IMR-90 (cell line): Measurements from ENCODE around the gene USP28. TPM values are rescaled to one million over a fixed set of nuclear protein-coding genes. Genes with fewer than 3 reads are reported as not detected.

Experiments
- ATAC-seq: fragments of 200-7000 bp; cut with Tn5 transposase; 2 replicates; pipeline ENCODE4 v1.9.1; 2020; ENCODE audit warnings: low read depth, mild to moderate bottlenecking, moderate library complexity
- BruUV-seq: library from RNA; stranded (reverse); fragments of 400-500 nt; replicated peaks from 2 replicates; lab custom pipeline; 2021; lab: Mats Ljungman, UMichigan
- CTCF ChIA-PET: fragments of 300-600 bp; formaldehyde crosslinking; extraction: SDS; loops from one replicate; lab custom pipeline; 2021; ENCODE audit warnings: antibody characterized with exemption; lab: Yijun Ruan, JAX
- POLR2A ChIA-PET: fragments of 300-600 bp; sonication (Branson Sonifier 250); formaldehyde crosslinking; loops from one replicate; lab custom pipeline; 2022; ENCODE audit warnings: antibody characterized with exemption; ENCODE audit not compliant: unreplicated experiment; lab: Charles Lee
- DNase-seq: peaks from one replicate; pipeline ENCODE4 v3.0.0; 2013
- H2AFZ ChIP-seq: replicated peaks from 2 replicates; pipeline ENCODE3; 2013; ENCODE audit warnings: low read length, mild to moderate bottlenecking; ENCODE audit not compliant: poor library complexity
- H2AK5ac ChIP-seq: 2 replicates; pipeline ENCODE4 v1.6.1; 2013; ENCODE audit warnings: low read depth, low read length, inconsistent platforms
- H2AK9ac ChIP-seq: replicated peaks from 2 replicates; pipeline ENCODE3; 2013; ENCODE audit warnings: mild to moderate bottlenecking, low read depth, low read length, moderate library complexity; ENCODE audit not compliant: poor library complexity
- H2BK120ac ChIP-seq: 2 replicates; pipeline ENCODE4 v1.6.1; 2013; ENCODE audit warnings: low read depth, low read length, inconsistent platforms
- H2BK15ac ChIP-seq: 3 replicates; pipeline ENCODE4 v1.6.1; 2013; ENCODE audit warnings: low read depth, low read length, inconsistent platforms
- H2BK20ac ChIP-seq: 2 replicates; pipeline ENCODE4 v1.6.1; 2013; ENCODE audit warnings: low read depth, mild to moderate bottlenecking, inconsistent platforms, low read length, moderate library complexity
- H2BK5ac ChIP-seq: 2 replicates; pipeline ENCODE4 v1.6.1; 2013; ENCODE audit warnings: mild to moderate bottlenecking, low read depth, low read length, inconsistent platforms; ENCODE audit not compliant: poor library complexity, severe bottlenecking
- H3K14ac ChIP-seq: replicated peaks from 2 replicates; pipeline ENCODE4 v1.6.1; 2013; ENCODE audit warnings: low read depth, low read length, inconsistent platforms
- H3K18ac ChIP-seq: 2 replicates; pipeline ENCODE4 v1.6.1; 2013; ENCODE audit warnings: low read depth, low read length, control low read depth
- H3K23ac ChIP-seq: 2 replicates; pipeline ENCODE4 v1.6.1; 2013; ENCODE audit warnings: low read depth, low read length, inconsistent platforms
- H3K27ac ChIP-seq: 2 replicates; pipeline ENCODE4 v1.5.1; 2013; ENCODE audit warnings: mild to moderate bottlenecking, control low read depth, low read length; ENCODE audit not compliant: insufficient read depth
- H3K27me3 ChIP-seq: 2 replicates; pipeline ENCODE4 v1.6.1; 2013; ENCODE audit warnings: low read length; ENCODE audit not compliant: control insufficient read depth, insufficient read depth
- H3K36me3 ChIP-seq: 2 replicates; pipeline ENCODE4 v1.6.1; 2013; ENCODE audit warnings: low read length, mixed read lengths; ENCODE audit not compliant: control insufficient read depth, insufficient read depth
- H3K4ac ChIP-seq: 2 replicates; pipeline ENCODE4 v1.6.1; 2013; ENCODE audit warnings: low read depth, low read length, inconsistent platforms
- H3K4me1 ChIP-seq: 2 replicates; pipeline ENCODE4 v1.6.1; 2013; ENCODE audit warnings: low read length, mixed read lengths; ENCODE audit not compliant: control insufficient read depth, insufficient read depth
- H3K4me2 ChIP-seq: 2 replicates; pipeline ENCODE4 v1.6.1; 2013; ENCODE audit warnings: low read depth, mild to moderate bottlenecking, control low read depth, low read length, moderate library complexity
- H3K4me3 ChIP-seq: 2 replicates; pipeline ENCODE4 v1.5.1; 2013; ENCODE audit warnings: low read depth, mild to moderate bottlenecking, control low read depth, low read length, moderate library complexity; ENCODE audit not compliant: insufficient read depth
- H3K56ac ChIP-seq: 2 replicates; pipeline ENCODE4 v1.6.1; 2013; ENCODE audit warnings: low read length, inconsistent platforms; ENCODE audit not compliant: insufficient read depth; ENCODE audit errors: extremely low read depth
- H3K79me1 ChIP-seq, 2 experiments: 2 replicates each; pipeline ENCODE4 v1.6.1; 2013; ENCODE audit warnings: low read length in 2 of 2, inconsistent platforms in 1 of 2, low read depth in 1 of 2
- H3K9ac ChIP-seq: 2 replicates; pipeline ENCODE4 v1.6.1; 2013; ENCODE audit warnings: low read depth, low read length, control low read depth
- H3K9me1 ChIP-seq: 2 replicates; pipeline ENCODE4 v1.6.1; 2013; ENCODE audit warnings: low read length, inconsistent platforms; ENCODE audit not compliant: insufficient read depth
- H3K9me3 ChIP-seq: 2 replicates; pipeline ENCODE4 v1.6.1; 2013; ENCODE audit warnings: low read length; ENCODE audit not compliant: control insufficient read depth, insufficient read depth
- H4K20me1 ChIP-seq: 2 replicates; pipeline ENCODE4 v1.6.1; 2013; ENCODE audit warnings: low read length, inconsistent platforms; ENCODE audit not compliant: insufficient read depth
- H4K5ac ChIP-seq: 2 replicates; pipeline ENCODE4 v1.6.1; 2013; ENCODE audit warnings: mild to moderate bottlenecking, low read depth, low read length, control low read depth
- H4K8ac ChIP-seq, 2 experiments: 2 replicates each; pipeline ENCODE4 v1.6.1; 2013; ENCODE audit warnings: low read depth in 2 of 2, low read length in 2 of 2, control low read depth in 1 of 2, inconsistent platforms in 1 of 2
- H4K91ac ChIP-seq: 2 replicates; pipeline ENCODE4 v1.6.1; 2013; ENCODE audit warnings: low read depth, low read length, inconsistent platforms; ENCODE audit not compliant: insufficient read depth
- BHLHE40 ChIP-seq: fragments of 150-350 bp; IDR thresholded peaks from 2 replicates; pipeline ENCODE4 v1.6.1; 2016; ENCODE audit warnings: mild to moderate bottlenecking, low read depth, low read length
- CEBPB ChIP-seq: IDR thresholded peaks from 2 replicates; pipeline ENCODE4 v1.6.1; 2012; ENCODE audit warnings: low read depth, low read length, improper control_type of control experiment
- CHD1 ChIP-seq: IDR thresholded peaks from 2 replicates; pipeline ENCODE4 v1.6.1; 2012; ENCODE audit warnings: low read depth, low read length, improper control_type of control experiment
- CTCF ChIP-seq: conservative IDR thresholded peaks from 2 replicates; pipeline ENCODE4 v1.5.1; 2012; ENCODE audit warnings: mild to moderate bottlenecking, low read depth, low read length, improper control_type of control experiment
- ELK1 ChIP-seq: fragments of 150-350 bp; IDR thresholded peaks from 2 replicates; pipeline ENCODE4 v1.6.1; 2016; ENCODE audit warnings: low read depth, mild to moderate bottlenecking, low read length, moderate library complexity, borderline replicate concordance
- MAZ ChIP-seq: IDR thresholded peaks from 2 replicates; pipeline ENCODE4 v1.6.1; 2012; ENCODE audit warnings: low read depth, mild to moderate bottlenecking, low read length, improper control_type of control experiment, moderate library complexity, borderline replicate concordance
- NFE2L2 ChIP-seq: fragments of 150-350 bp; IDR thresholded peaks from 2 replicates; pipeline ENCODE4 v1.6.1; 2016; ENCODE audit warnings: low read depth, mild to moderate bottlenecking, low read length
- POLR2A ChIP-seq: IDR thresholded peaks from 2 replicates; pipeline ENCODE4 v1.6.1; 2012; ENCODE audit warnings: mild to moderate bottlenecking, low read depth, low read length
- RCOR1 ChIP-seq: IDR thresholded peaks from 2 replicates; pipeline ENCODE4 v1.6.1; 2012; ENCODE audit warnings: mild to moderate bottlenecking, low read length, improper control_type of control experiment; ENCODE audit not compliant: insufficient replicate concordance
- RFX5 ChIP-seq: IDR thresholded peaks from 2 replicates; pipeline ENCODE4 v1.8.0; 2012; ENCODE audit warnings: low read depth, mild to moderate bottlenecking, low read length, moderate library complexity
- SMC3 ChIP-seq: fragments of 150-350 bp; IDR thresholded peaks from 2 replicates; pipeline ENCODE4 v1.6.1; 2016; ENCODE audit warnings: low read depth, mild to moderate bottlenecking, antibody characterized with exemption, low read length, moderate library complexity
- WGBS, 2 experiments: methylation state at CpG; one replicate each; pipeline versions ENCODE4 v1.1.5 to v1.1.7; 2013; ENCODE audit warnings: missing lambda C conversion rate in 2 of 2; ENCODE audit not compliant: insufficient read length in 1 of 2; ENCODE audit errors: extremely low coverage in 2 of 2; 5-methylcytosine and 5-hydroxymethylcytosine counted together
- dilution Hi-C: fragments of 300-500 bp; cut with HindIII; formaldehyde crosslinking; loops from one replicate; pipeline ENCODE4 v1.14.3; 2018; ENCODE audit warnings: low sequenced_read_pairs; ENCODE audit not compliant: unreplicated experiment
- in situ Hi-C: fragments of 300-500 bp; cut with MboI; formaldehyde crosslinking; loops from 3 replicates; pipeline ENCODE4 v1.14.3; 2019; ENCODE audit warnings: low sequenced_read_pairs, inconsistent platforms, mixed read lengths
- intact Hi-C: fragments of 100-400 bp; cut with micrococcal nuclease; formaldehyde crosslinking; loops from 2 replicates; pipeline ENCODE4 v1.10.0; 2022
- polyA plus RNA-seq, 3 experiments: library from polyadenylated mRNA; depleted of rRNA; stranded (reverse); fragments of >200 nt; gene quantifications; 2 replicates each; pipeline ENCODE4 v1.2.3, GENCODE V29; 2012; ENCODE audit warnings: low replicate concordance in 1 of 3
- total RNA-seq: library from RNA; depleted of rRNA; stranded (reverse); fragments of >200 nt; gene quantifications from 2 replicates; pipeline ENCODE4 v1.2.3, GENCODE V29; 2012

The USP28 gene
- total and polyA plus RNA-seq, 2 of the 4 experiments (the other 2 are of a cell fraction), result 17.0 to 36.0 TPM

GRCh38 chr11:113880971-113881370 is 5.6 kb upstream of the USP28 start:
- BruUV-seq, result no TSS peak
- Histone ChIP-seq H3K18ac (no peak overlapping the region), H3K4me2 (no peak overlapping the region), H2BK20ac (no peak overlapping the region), H4K91ac (no peak overlapping the region), H2BK120ac (no peak overlapping the region), H3K9ac (no peak overlapping the region), H2BK15ac (no peak overlapping the region), H3K56ac (no peak overlapping the region), H2AFZ (no peak overlapping the region), H3K9me1 (no peaks in the 10 kb centered on the region), H3K4ac (no peak overlapping the region), H3K27me3 (no peaks in the 10 kb centered on the region), H4K20me1 (no peaks in the 10 kb centered on the region), H4K8ac (no peak overlapping the region), H2BK5ac (no peak overlapping the region), H3K4me1 (peaks cover under 1% of the 10 kb centered on the region; the same call in 1 of the 2 replicates), H3K79me1 (0 out of 4 replicates have a peak, but pooled peaks cover 0 to 4% of the 10 kb centered on the region in 2 experiments), H2AK9ac (no peak overlapping the region), H3K14ac (no peak overlapping the region), H3K9me3 (no peaks in the 10 kb centered on the region), H3K27ac (no peak overlapping the region), H3K36me3 (no peaks in the 10 kb centered on the region), H3K4me3 (no peak overlapping the region), H2AK5ac (no peak overlapping the region), H4K5ac (no peak overlapping the region), H3K23ac (no peak overlapping the region)
- ChIA-PET CTCF (no interaction called here), POLR2A (no interaction called here)
- in situ Hi-C loops (no loop called here), dilution Hi-C loops (no loop called here), intact Hi-C loops (no loop called here)
- no peak for TF ChIP-seq POLR2A
- TF ChIP-seq NFE2L2, result no peak
- no peak for TF ChIP-seq SMC3
- TF ChIP-seq CTCF, result no peak
- TF ChIP-seq RFX5, result no peak
- TF ChIP-seq CEBPB, result no peak
- TF ChIP-seq CHD1, result no peak
- TF ChIP-seq ELK1, result no peak
- TF ChIP-seq BHLHE40, result no peak
- no peak for TF ChIP-seq MAZ
- no peak for TF ChIP-seq RCOR1
- no peak for DNase-seq
- ATAC-seq, result no peak
- no CpG with 5 or more reads among the region's 4 CpGs for WGBS, 2 experiments
